Stomach smooth muscle (tissue), 2 donors: ENCODE results near the gene CCN5.

Experiments
- H3K27ac ChIP-seq: one replicate; pipeline ENCODE4 v1.7.0; 2013; ENCODE audit warnings: mild to moderate bottlenecking, low read length, inconsistent platforms
- H3K27me3 ChIP-seq, 2 donors: one replicate each; pipeline ENCODE4 v1.7.0; 2013; ENCODE audit warnings: low read length in 2 of 2; ENCODE audit not compliant: insufficient read depth in 2 of 2, control insufficient read depth in 1 of 2
- H3K36me3 ChIP-seq, 2 donors: one replicate each; pipeline ENCODE4 v1.7.0; 2013; ENCODE audit warnings: low read length in 2 of 2; ENCODE audit not compliant: control insufficient read depth in 2 of 2, insufficient read depth in 2 of 2
- H3K4me1 ChIP-seq: one replicate; pipeline ENCODE4 v1.7.0; 2013; ENCODE audit warnings: low read length; ENCODE audit not compliant: control insufficient read depth, insufficient read depth
- H3K4me3 ChIP-seq, 2 donors: one replicate each; pipeline ENCODE4 v1.7.0; 2013; ENCODE audit warnings: low read length in 2 of 2
- H3K9ac ChIP-seq, 2 donors: one replicate each; pipeline ENCODE4 v1.7.0; 2013; ENCODE audit warnings: low read length in 2 of 2, mild to moderate bottlenecking in 1 of 2
- H3K9me3 ChIP-seq, 2 donors: one replicate each; pipeline ENCODE4 v1.7.0; 2013; ENCODE audit warnings: low read length in 2 of 2; ENCODE audit not compliant: control insufficient read depth in 2 of 2
- donor health status: healthy.
- donor health status: Pancreatic carcinoma.

CCN5 gene

DNA sequence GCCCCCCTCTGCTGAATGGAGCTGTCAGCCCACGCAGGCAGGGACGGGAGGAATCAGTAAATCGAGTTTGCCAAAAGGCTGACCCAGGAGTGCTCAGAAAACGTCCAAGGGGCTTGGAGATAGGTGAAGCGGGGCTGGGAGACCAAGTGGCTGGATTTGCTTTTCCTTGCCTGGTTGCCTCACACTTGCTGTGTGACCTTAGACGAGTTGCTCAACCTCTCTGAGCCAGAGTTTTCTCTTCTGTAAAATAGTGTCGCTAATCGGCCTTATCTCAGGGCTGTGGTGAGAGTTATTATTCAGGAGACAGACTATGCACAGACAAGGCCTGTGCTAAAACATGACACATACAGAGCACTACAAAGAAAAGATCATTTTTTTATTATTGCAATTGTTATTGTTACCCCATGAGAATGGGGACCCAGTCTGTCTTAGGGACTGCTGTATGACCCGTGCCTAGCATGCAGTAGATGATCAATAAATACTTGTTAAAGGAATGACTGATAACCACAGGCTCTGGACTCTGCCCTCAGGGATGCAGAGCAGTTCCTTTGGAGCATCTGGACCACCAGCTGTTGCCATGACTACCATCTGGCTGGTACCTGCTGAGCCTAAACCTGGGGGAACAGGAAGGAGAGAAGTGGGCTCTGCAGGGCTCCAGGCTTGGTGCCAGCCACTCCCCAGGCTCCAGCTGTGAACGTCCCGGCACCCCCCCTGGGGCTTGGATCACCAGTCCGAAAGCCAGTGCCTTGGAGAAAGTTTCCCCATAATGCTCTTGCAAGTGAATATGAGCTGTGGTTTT lies 31.4 kb downstream of the CCN5 start:
- Histone ChIP-seq H3K4me3 (peak overlapping the region; percentile 0 to 73), H3K27ac (no peak overlapping the region), H3K27me3 (peaks cover 35 to 54% of the 10 kb centered on the region in 2 donors), H3K4me1 (peaks cover 8% of the 10 kb centered on the region), H3K9me3 (no peaks in the 10 kb centered on the region), H3K9ac (no peak overlapping the region), H3K36me3 (no peaks in the 10 kb centered on the region)

GRCh38 chr20:44747166-44748004 lies 32.2 kb downstream of the CCN5 start:
- Histone ChIP-seq H3K27ac (no peak overlapping the region), H3K36me3 (no peaks in the 10 kb centered on the region), H3K4me1 (peaks cover 8% of the 10 kb centered on the region), H3K27me3 (peaks cover 42 to 59% of the 10 kb centered on the region in 2 donors), H3K9ac (no peak overlapping the region), H3K4me3 (no peak overlapping the region), H3K9me3 (no peaks in the 10 kb centered on the region)

DNA sequence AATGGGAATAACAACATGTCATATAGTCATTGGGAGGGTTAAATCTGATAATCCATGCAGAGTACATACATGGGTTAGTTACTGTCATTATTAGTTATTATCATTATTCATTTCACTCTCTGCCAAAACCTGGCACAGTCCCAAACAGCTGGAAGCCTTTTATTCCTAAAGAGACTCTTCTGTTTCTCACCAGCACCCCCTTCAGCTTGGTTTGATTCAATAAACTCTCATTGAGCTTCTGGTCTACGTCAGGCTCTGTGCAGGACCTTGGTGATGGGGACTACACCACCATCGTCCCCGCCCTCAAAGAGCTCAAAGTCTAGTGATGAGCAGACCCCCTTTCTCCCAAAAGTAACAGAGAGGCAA lies 32.8 kb downstream of the CCN5 start:
- H3K36me3 ChIP-seq, result no peaks in the 10 kb centered on the region
- no peak overlapping the region for H3K27ac ChIP-seq
- no peaks in the 10 kb centered on the region for H3K9me3 ChIP-seq
- H3K4me3 ChIP-seq, result no peak overlapping the region
- peaks cover 40 to 55% of the 10 kb centered on the region in 2 donors for H3K27me3 ChIP-seq
- peaks cover 8% of the 10 kb centered on the region for H3K4me1 ChIP-seq
- H3K9ac ChIP-seq, result no peak overlapping the region

DNA sequence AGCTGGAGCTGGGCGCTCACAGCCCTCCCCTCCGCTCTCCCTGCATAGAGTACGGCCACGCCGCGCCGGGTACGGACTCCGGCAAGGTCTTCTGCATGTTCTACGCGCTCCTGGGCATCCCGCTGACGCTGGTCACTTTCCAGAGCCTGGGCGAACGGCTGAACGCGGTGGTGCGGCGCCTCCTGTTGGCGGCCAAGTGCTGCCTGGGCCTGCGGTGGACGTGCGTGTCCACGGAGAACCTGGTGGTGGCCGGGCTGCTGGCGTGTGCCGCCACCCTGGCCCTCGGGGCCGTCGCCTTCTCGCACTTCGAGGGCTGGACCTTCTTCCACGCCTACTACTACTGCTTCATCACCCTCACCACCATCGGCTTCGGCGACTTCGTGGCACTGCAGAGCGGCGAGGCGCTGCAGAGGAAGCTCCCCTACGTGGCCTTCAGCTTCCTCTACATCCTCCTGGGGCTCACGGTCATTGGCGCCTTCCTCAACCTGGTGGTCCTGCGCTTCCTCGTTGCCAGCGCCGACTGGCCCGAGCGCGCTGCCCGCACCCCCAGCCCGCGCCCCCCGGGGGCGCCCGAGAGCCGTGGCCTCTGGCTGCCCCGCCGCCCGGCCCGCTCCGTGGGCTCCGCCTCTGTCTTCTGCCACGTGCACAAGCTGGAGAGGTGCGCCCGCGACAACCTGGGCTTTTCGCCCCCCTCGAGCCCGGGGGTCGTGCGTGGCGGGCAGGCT lies 35.1 kb downstream of the CCN5 start:
- no peak overlapping the region for H3K9ac ChIP-seq

DNA sequence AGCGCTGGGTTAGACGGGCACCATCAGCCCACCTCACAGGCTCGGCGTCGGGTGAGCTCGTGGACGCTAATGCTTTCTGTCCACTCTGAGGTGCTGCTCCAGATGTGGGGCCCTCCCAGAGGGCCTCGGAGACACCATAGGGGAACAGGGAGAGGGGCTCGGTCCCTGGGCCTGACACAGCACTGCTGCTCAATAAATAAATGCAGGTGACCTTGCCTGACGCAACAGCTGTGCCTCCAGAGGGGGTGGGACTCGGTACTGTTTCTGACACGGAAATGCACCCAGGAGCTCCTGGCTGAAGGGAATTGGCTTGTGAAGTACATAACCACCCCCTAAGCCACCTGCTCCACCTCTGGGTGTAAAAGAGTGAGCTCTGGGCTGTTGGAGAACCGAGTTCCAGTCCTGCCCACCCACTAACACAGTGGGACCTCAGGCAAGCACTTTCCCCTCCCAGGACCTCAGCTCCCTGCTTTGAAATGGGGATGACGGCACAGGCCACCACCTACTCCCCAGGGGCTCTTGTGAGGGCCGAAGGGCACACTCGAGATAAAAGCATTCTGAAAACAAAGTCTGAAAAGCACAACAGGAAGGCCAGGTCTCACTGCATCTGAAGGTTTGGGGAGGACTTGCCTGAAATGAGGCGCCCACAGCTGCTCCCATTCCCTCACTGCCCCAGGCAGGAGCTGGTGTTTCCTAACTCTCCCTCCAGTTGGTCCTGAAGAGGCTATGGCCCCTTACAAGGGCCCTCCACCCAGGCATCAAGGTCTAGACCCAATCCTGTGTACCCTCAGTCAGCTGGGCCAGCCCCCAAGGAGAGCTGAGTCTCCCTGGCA lies 37.1 kb downstream of the CCN5 start:
- Histone ChIP-seq H3K9me3 (no peaks in the 10 kb centered on the region), H3K27me3 (peaks cover 21 to 28% of the 10 kb centered on the region in 2 donors), H3K4me1 (no peaks in the 10 kb centered on the region), H3K36me3 (no peaks in the 10 kb centered on the region), H3K4me3 (no peak overlapping the region), H3K27ac (no peak overlapping the region), H3K9ac (no peak overlapping the region)

More for the DNA sequence above, 35.1 kb downstream of the CCN5 start:
- Histone ChIP-seq H3K27ac (no peak overlapping the region), H3K4me1 (peaks cover 8% of the 10 kb centered on the region), H3K27me3 (peaks cover 34 to 37% of the 10 kb centered on the region in 2 donors), H3K4me3 (peak overlapping the region in 1 of 2 donors; percentile 35), H3K9me3 (no peaks in the 10 kb centered on the region), H3K36me3 (no peaks in the 10 kb centered on the region)

DNA sequence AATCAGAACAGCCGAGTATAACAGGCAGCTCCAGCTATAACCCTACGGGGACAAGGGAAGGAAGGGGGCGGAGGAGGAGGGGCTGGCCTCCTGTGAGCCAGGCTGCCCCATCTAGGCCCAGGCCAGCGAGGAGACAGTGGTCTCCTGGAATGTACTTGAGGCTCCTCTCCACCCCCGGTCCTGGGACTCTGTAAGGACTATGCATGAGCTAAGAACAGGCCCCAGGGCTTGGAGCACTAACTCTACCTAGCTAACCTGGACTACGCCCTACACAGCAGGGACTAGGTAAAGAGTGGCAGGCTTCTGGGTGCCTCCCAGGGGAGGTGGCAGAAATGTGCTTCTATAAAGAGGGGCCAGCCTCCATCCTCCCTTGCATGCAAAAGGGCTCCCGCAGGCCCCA lies 39.4 kb downstream of the CCN5 start:
- no peaks in the 10 kb centered on the region for H3K9me3 ChIP-seq
- H3K27me3 ChIP-seq, result peaks cover 21 to 28% of the 10 kb centered on the region in 2 donors
- H3K36me3 ChIP-seq, result no peaks in the 10 kb centered on the region
- no peaks in the 10 kb centered on the region for H3K4me1 ChIP-seq
- no peak overlapping the region for H3K27ac ChIP-seq
- no peak overlapping the region for H3K9ac ChIP-seq
- no peak overlapping the region for H3K4me3 ChIP-seq

GRCh38 chr20:44756011-44756688 lies 41.0 kb downstream of the CCN5 start:
- no peaks in the 10 kb centered on the region for H3K9me3 ChIP-seq
- peaks cover 16 to 18% of the 10 kb centered on the region in 2 donors for H3K27me3 ChIP-seq
- no peak overlapping the region for H3K27ac ChIP-seq
- no peak overlapping the region for H3K9ac ChIP-seq
- no peak overlapping the region for H3K4me3 ChIP-seq
- H3K36me3 ChIP-seq, result no peaks in the 10 kb centered on the region
- no peaks in the 10 kb centered on the region for H3K4me1 ChIP-seq

GRCh38 chr20:44756956-44757355 lies 41.8 kb downstream of the CCN5 start:
- H3K4me1 ChIP-seq, result no peaks in the 10 kb centered on the region
- H3K4me3 ChIP-seq, result no peak overlapping the region
- peaks cover 9 to 10% of the 10 kb centered on the region in 2 donors for H3K27me3 ChIP-seq
- no peaks in the 10 kb centered on the region for H3K9me3 ChIP-seq
- no peak overlapping the region for H3K27ac ChIP-seq
- H3K9ac ChIP-seq, result no peak overlapping the region
- H3K36me3 ChIP-seq, result no peaks in the 10 kb centered on the region

GRCh38 chr20:44758247-44759101 lies 43.3 kb downstream of the CCN5 start:
- Histone ChIP-seq H3K4me3 (no peak overlapping the region), H3K27me3 (peaks cover 5 to 9% of the 10 kb centered on the region in 2 donors), H3K27ac (no peak overlapping the region), H3K9ac (no peak overlapping the region), H3K36me3 (no peaks in the 10 kb centered on the region), H3K9me3 (no peaks in the 10 kb centered on the region), H3K4me1 (no peaks in the 10 kb centered on the region)
